ENCODE results near the gene ATP1B2.
"Not testable (repeated sequence)": the region's sequence is repeated elsewhere in the genome, so short reads cannot be mapped to it uniquely, and the experiment has no call there.

The ATP1B2 gene

GRCh38 chr17:7636163-7636562 lies 14.6 kb upstream of the ATP1B2 start:
- DNase-seq = no peak

- DNase-seq = no peak
Observed at GRCh38 chr17:7640783-7641182, 9.9 kb upstream of the ATP1B2 start.

GRCh38 chr17:7641635-7642034 lies 9.1 kb upstream of the ATP1B2 start:
- DNase-seq = not testable (repeated sequence)

- no peak for DNase-seq
Observed at GRCh38 chr17:7644775-7645174, 6.0 kb upstream of the ATP1B2 start.

- no peak for DNase-seq
Observed at GRCh38 chr17:7646457-7646856, 4.3 kb upstream of the ATP1B2 start.

GRCh38 chr17:7647018-7647417 lies 3.7 kb upstream of the ATP1B2 start:
- no peak for DNase-seq

- no peak for DNase-seq
Observed at GRCh38 chr17:7651097-7651664, 455 bp downstream of the ATP1B2 start.

GRCh38 chr17:7651665-7652387 lies 1.1 kb downstream of the ATP1B2 start:
- DNase-seq = no peak

- no peak for DNase-seq
Observed at GRCh38 chr17:7652388-7653356, 1.9 kb downstream of the ATP1B2 start.

- DNase-seq = no peak
Observed at GRCh38 chr17:7654832-7655540, 4.3 kb downstream of the ATP1B2 start.

- DNase-seq = no peak
Observed at GRCh38 chr17:7655541-7655840, 4.8 kb downstream of the ATP1B2 start.

- DNase-seq = no peak
Observed at GRCh38 chr17:7656958-7657609, 6.4 kb downstream of the ATP1B2 start.

- no peak for DNase-seq
Observed at GRCh38 chr17:7667656-7668406, 17.1 kb downstream of the ATP1B2 start.

GRCh38 chr17:7668482-7668881 lies 17.8 kb downstream of the ATP1B2 start:
- DNase-seq = no peak

- no peak for DNase-seq
Observed at GRCh38 chr17:7673239-7673638, 22.5 kb downstream of the ATP1B2 start.

- no peak for DNase-seq
Observed at GRCh38 chr17:7674934-7675333, 24.2 kb downstream of the ATP1B2 start.

GRCh38 chr17:7676533-7676932 lies 25.8 kb downstream of the ATP1B2 start:
- DNase-seq = no peak

- no peak for DNase-seq
Observed at GRCh38 chr17:7677388-7678067, 26.8 kb downstream of the ATP1B2 start.

GRCh38 chr17:7684851-7685532 lies 34.3 kb downstream of the ATP1B2 start:
- DNase-seq = no peak

GRCh38 chr17:7685533-7686221 lies 35.0 kb downstream of the ATP1B2 start:
- peak; percentile 85 for DNase-seq
